NCI-H82 treated with DMSO at 0.1 percent for 48 hours (cell line): ENCODE measurements around the gene CYP21A2.

ENCODE experiments used
- DNase-seq: peaks from one replicate; lab custom pipeline; 2025; ENCODE audit not compliant: unreplicated experiment; lab: John Stamatoyannopoulos, UW

Gene CYP21A2

GRCh38 chr6:32081168-32081990 lies 43.2 kb downstream of the CYP21A2 start:
- DNase-seq, result no peak

DNA sequence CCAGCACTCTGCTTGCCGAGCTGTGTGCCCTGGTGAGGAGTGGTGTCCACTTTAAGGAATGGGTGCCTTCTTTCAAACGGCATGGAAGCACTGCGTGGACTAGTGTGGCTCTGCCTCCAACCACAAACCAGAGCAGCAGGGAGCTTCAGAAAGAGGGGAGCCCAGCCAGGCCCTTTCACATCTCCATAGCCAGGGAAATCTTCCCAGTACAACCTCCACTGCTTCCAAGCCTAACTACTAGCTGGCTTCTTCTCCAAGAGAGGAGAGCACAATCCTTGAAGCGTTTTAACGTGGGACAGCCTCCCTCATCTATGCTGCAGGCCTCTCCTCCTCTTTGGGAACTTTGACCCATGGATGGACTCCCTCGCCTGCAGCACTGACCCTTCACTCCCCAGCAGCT lies 44.3 kb downstream of the CYP21A2 start:
- DNase-seq, result no peak

- no peak for DNase-seq
Measured at GRCh38 chr6:32082935-32083334, 44.7 kb downstream of the CYP21A2 start.

DNA sequence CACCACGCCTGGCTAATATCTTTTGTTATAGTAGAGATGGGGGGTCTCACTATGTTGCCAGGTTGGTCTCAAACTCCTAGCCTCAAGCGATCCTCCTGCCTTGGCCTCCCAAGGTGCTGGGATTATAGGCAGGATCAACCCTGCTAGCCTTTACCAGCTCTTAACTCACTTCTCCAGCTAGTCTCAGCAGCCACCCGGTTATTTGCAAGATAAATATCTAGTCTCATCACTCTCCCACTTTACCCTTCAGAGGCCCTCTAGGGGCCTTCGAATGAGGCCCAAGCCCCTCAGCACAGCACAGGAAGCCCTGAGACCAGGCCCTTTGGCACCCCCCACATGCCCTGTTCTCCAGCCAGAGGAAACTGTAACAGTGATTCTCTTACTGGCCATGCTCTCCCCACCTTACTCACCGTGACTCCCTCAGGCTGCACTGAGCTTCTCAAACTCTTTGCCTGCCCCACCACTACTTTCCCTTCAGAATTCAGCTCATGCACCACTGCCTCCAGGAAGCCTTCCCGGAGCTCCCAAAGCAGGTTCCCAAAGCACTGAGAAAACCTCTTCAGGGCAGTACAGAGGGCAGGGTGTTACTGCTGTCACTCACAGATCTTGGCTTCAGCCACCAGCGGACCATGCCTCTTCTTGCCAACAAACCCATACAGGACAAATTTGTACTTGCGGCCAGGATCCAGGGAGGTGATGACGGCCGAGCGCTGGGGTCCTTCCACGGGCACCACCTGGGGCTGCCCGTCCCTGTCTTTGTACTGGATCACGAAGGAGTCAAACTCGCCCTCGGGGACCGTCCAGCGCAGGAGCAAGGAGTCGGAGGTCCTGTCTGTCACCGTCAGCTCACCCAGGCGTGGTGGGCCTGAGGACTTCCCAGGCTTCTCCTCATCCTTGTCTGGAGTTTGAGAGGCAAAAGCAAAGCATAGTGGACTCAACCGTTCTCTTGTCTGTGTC lies 45.9 kb downstream of the CYP21A2 start:
- DNase-seq, result no peak

- DNase-seq, result no peak
Measured at GRCh38 chr6:32084780-32085179, 46.6 kb downstream of the CYP21A2 start.

DNA sequence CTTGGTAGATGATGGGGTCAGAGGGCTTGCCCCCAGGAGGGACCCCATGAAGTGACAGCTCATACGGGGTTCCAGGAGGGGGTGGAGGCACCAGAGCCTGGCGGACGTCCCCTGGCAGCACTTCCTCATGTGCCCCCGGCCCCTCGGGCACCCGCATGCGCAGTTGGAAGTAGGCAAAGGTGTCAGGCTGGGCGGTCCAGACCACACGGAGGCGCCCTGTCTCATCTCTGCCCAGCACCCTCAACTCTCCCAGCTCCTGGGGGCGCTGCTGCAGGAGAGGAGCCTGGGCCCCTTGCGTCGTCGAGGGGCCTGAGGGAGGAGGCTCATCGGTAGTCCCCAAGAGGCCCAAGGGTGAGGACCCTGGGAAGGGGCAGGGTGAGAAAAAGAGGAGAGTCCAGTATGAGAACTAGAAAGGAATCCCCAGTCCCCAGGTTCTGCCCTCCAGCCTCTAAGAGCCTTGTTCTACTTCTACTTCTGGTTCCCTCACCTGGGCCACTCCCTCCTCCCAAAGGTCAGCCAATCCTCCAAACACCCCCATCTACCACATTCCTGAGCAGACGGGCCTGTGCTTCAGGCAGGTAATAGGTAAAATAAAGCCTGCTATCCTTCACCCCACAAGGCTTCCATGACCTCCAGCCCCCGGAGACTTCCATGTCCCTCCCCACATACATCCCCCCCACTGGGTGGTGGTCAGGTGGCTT lies 47.7 kb downstream of the CYP21A2 start:
- DNase-seq, result no peak

DNA sequence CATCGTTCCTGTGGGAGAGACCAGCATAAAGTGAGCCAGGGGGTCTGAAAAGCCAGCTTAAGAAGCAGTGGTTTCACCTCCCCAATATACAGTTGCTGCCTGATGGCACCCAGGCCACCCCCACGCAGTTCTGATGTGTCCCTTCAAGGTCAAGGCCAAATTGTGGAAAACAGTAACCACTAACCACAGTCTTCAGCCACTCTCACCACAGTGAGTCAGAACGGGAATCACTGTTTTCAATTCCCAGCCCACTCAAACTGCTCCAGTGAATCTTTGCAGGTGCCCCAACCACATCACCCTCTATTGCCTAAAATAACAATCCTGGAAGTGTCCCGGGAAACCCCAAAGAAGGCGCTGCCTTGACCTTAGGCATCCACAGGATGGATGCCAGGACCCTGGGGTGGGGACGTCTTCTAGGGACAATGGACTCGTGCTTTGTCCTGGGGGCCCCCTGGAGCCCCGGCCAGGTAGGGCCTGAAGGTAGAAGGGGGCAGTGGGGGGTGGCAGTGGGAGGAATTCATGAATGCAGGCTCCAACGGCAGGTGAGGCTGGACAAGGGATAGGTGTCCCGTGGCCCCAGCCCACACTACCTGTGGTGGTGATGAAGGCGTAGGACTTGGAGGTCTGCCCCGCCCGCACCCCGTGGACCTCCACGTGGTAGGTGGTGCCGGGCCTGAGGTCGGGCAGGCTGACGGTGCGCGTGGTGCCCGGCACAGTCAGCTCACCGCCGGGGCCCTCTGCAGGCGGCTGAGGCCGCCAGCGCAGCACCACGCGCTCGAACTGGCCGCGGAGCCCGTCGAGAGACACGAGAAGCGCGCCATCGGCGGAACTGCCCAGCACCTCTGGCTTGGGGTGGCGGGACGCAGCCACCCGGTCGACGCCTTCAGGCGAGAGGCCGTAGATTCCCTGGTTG lies 48.7 kb downstream of the CYP21A2 start:
- no peak for DNase-seq

- no peak for DNase-seq
Measured at GRCh38 chr6:32087574-32088486, 49.6 kb downstream of the CYP21A2 start.

DNA sequence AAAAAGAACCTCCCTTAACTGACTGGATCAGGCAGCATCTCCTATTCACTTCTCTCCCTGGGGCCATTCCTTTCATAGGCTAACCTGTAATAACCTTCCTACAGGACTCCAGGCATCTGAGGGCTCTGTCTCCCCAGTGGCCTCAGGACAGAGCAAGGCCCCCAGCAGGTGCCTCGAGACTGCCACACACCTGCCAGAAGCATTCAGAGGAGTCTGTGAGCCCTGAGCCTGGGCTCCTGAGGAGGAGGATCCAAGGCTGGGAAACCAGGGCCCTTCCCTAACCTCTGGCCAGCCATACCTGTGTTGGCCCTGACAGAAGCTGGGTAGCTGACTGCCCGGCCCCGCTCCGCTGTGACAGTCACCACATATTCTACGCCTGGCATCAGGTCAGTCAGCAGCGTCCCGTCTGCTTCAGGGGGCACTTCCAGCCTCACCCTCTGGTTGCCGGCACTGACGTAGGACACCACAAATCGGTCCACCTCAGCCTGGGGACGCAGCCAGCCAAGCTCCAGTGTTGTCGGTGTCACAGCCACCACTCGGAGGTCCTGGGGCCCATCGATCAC lies 50.4 kb downstream of the CYP21A2 start:
- no peak for DNase-seq

DNA sequence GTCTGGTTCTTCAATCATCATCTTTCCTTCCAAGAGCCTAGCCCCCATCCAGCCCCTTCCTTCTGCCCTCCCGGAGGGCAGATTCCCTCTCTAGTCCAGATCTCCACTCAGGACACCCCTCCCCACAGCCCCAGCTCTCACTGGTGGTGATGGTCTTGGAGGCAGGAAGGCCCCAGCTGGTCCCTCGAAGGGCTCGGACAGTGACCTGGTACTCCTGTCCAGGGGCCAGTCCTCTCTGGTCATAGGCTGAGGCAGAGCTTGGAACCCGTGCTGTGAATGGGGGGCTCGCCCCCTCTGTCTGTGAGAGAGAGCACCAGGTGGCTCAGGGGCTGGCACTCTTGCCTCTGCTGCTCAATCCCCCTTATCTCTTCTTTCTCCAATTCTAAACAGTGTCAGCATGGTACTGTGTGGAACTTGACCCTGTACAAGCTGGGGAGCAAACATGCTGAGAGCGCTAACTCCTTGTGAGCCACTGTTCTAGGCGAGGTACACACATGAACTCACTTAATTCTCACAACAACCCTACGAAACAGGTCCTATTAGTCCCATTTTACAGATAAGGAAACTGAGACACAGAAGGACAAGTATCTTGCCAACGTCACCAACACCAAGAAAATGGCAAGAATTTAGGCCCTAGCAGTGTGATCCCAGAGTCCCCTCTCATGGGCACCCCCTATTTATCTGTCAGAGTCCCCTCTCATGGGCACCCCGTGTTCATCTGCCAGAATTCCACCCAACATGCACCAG lies 51.0 kb downstream of the CYP21A2 start:
- no peak for DNase-seq
